ENCODE data around the gene TRIM66.

DNA sequence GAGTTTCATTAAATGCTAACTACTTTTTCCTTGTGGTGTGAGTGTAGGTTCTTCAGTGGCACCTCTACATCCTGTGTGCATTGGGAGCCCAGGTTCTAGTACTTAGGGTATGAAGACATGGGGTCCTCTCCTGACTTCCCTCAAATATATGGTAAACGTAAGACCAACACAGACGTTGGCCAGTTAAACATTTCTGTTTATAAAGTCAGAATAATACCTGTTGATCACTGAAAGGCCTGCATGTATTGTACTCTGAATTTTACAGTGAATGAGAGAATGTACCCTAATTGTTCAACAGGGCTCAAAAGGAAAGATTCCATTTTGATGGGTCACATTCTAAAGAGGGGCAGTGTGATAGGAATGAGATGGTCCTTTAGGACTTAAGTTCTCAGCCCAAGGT lies 3.4 kb upstream of the TRIM66 start:
- TF ChIP-seq, protein P1, sequence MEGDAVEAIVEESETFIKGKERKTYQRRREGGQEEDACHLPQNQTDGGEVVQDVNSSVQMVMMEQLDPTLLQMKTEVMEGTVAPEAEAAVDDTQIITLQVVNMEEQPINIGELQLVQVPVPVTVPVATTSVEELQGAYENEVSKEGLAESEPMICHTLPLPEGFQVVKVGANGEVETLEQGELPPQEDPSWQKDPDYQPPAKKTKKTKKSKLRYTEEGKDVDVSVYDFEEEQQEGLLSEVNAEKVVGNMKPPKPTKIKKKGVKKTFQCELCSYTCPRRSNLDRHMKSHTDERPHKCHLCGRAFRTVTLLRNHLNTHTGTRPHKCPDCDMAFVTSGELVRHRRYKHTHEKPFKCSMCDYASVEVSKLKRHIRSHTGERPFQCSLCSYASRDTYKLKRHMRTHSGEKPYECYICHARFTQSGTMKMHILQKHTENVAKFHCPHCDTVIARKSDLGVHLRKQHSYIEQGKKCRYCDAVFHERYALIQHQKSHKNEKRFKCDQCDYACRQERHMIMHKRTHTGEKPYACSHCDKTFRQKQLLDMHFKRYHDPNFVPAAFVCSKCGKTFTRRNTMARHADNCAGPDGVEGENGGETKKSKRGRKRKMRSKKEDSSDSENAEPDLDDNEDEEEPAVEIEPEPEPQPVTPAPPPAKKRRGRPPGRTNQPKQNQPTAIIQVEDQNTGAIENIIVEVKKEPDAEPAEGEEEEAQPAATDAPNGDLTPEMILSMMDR (IDR thresholded peaks at IDR 0.05), result no peak
- TF ChIP-seq ZFX (IDR thresholded peaks at IDR 0.05; ENCODE audit: borderline replicate concordance), result no peak

Data from 22Rv1 (cell line).